ENCODE data around the gene JAK1. TPM values are rescaled to one million over a fixed set of nuclear protein-coding genes. Genes with fewer than 3 reads are reported as not detected.

JAK1 gene
- total and polyA plus RNA-seq, 2 experiments from 2014 or later = 8.0 to 19.5 TPM

DNA sequence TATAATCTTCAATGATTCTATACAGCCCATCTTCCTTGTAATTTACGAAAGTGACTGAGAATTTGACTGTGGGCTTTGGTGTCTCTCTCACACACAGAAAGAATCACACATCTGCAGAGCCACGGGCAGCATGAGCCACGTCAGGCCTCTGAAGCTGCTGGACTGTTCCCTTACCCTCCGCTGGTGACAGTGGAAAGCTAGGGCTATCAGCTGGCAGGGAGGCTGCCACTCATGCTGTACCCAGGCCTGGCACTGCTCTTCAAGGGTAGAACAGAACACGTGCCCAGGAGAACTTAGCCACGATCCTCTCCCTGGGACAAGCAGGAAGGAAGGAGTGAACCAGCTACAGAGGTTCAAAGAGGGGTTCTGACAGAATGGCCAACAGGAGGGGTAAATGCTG is 90.7 kb downstream of the JAK1 start (continued):
- TF ChIP-seq, protein P1, sequence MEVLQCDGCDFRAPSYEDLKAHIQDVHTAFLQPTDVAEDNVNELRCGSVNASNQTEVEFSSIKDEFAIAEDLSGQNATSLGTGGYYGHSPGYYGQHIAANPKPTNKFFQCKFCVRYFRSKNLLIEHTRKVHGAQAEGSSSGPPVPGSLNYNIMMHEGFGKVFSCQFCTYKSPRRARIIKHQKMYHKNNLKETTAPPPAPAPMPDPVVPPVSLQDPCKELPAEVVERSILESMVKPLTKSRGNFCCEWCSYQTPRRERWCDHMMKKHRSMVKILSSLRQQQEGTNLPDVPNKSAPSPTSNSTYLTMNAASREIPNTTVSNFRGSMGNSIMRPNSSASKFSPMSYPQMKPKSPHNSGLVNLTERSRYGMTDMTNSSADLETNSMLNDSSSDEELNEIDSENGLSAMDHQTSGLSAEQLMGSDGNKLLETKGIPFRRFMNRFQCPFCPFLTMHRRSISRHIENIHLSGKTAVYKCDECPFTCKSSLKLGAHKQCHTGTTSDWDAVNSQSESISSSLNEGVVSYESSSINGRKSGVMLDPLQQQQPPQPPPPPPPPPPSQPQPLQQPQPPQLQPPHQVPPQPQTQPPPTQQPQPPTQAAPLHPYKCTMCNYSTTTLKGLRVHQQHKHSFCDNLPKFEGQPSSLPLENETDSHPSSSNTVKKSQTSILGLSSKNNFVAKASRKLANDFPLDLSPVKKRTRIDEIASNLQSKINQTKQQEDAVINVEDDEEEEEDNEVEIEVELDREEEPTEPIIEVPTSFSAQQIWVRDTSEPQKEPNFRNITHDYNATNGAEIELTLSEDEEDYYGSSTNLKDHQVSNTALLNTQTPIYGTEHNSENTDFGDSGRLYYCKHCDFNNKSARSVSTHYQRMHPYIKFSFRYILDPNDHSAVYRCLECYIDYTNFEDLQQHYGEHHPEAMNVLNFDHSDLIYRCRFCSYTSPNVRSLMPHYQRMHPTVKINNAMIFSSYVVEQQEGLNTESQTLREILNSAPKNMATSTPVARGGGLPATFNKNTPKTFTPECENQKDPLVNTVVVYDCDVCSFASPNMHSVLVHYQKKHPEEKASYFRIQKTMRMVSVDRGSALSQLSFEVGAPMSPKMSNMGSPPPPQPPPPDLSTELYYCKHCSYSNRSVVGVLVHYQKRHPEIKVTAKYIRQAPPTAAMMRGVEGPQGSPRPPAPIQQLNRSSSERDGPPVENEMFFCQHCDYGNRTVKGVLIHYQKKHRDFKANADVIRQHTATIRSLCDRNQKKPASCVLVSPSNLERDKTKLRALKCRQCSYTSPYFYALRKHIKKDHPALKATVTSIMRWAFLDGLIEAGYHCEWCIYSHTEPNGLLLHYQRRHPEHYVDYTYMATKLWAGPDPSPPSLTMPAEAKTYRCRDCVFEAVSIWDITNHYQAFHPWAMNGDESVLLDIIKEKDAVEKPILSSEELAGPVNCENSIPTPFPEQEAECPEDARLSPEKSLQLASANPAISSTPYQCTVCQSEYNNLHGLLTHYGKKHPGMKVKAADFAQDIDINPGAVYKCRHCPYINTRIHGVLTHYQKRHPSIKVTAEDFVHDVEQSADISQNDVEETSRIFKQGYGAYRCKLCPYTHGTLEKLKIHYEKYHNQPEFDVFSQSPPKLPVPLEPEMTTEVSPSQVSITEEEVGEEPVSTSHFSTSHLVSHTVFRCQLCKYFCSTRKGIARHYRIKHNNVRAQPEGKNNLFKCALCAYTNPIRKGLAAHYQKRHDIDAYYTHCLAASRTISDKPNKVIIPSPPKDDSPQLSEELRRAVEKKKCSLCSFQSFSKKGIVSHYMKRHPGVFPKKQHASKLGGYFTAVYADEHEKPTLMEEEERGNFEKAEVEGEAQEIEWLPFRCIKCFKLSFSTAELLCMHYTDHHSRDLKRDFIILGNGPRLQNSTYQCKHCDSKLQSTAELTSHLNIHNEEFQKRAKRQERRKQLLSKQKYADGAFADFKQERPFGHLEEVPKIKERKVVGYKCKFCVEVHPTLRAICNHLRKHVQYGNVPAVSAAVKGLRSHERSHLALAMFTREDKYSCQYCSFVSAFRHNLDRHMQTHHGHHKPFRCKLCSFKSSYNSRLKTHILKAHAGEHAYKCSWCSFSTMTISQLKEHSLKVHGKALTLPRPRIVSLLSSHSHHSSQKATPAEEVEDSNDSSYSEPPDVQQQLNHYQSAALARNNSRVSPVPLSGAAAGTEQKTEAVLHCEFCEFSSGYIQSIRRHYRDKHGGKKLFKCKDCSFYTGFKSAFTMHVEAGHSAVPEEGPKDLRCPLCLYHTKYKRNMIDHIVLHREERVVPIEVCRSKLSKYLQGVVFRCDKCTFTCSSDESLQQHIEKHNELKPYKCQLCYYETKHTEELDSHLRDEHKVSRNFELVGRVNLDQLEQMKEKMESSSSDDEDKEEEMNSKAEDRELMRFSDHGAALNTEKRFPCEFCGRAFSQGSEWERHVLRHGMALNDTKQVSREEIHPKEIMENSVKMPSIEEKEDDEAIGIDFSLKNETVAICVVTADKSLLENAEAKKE (CRISPR knock-in tag; IDR thresholded peaks at IDR 0.05) = no peak
- TF ChIP-seq JUNB (IDR thresholded peaks at IDR 0.05; ENCODE audit: unreplicated experiment) = no peak

DNA sequence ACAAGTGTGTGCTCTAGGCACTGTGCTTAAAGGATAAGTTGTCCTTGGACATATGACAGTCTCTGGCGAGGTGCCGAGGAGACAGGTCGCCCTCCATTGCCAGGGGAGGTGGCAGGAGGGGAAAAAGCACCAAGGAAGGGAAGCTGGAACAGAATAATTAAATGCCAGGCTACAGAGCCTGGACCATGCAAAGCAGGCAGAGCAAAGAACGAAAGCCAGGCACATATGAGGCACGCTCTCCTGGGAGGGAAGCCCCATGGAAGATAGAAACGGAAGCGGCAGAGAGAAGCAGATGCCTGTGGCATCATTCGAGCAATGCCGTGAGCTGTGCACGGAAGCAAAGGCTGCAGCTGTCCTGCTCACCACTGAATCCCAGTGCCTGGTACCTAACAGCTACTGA is 91.2 kb downstream of the JAK1 start:
- TF ChIP-seq, protein P2, sequence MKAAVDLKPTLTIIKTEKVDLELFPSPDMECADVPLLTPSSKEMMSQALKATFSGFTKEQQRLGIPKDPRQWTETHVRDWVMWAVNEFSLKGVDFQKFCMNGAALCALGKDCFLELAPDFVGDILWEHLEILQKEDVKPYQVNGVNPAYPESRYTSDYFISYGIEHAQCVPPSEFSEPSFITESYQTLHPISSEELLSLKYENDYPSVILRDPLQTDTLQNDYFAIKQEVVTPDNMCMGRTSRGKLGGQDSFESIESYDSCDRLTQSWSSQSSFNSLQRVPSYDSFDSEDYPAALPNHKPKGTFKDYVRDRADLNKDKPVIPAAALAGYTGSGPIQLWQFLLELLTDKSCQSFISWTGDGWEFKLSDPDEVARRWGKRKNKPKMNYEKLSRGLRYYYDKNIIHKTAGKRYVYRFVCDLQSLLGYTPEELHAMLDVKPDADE (IDR thresholded peaks at IDR 0.05) = no peak
- TF ChIP-seq, protein P1 (CRISPR knock-in tag; IDR thresholded peaks at IDR 0.05) = no peak
- no peak for TF ChIP-seq ZNF331 (CRISPR knock-in tag; IDR thresholded peaks at IDR 0.05; ENCODE audit: low read depth)
- no peak for TF ChIP-seq POLR2AphosphoS5 (IDR thresholded peaks at IDR 0.05; ENCODE audit: low read depth)
- Histone ChIP-seq H3K27me3 (ENCODE audit: insufficient read depth) (no peaks in the 10 kb centered on the region), H3K4me3 (no peak overlapping the region), H3K36me3 (ENCODE audit: insufficient read depth) (no peaks in the 10 kb centered on the region), H3K79me2 (replicated peaks; ENCODE audit: insufficient read depth) (no peaks in the 10 kb centered on the region), H3K9me2 (ENCODE audit: insufficient read depth) (no peaks in the 10 kb centered on the region), H3K27ac (ENCODE audit: low read depth) (no peak overlapping the region), H3K4me1 (ENCODE audit: insufficient read depth) (peaks cover 9% of the 10 kb centered on the region), H2AFZ (no peak overlapping the region), H3K4me2 (no peak overlapping the region), H3F3A (replicated peaks; ENCODE audit: low read depth) (no peaks in the 10 kb centered on the region), H4K20me1 (replicated peaks; ENCODE audit: insufficient read depth) (peaks cover 5% of the 10 kb centered on the region; the same call in 1 of the 2 replicates)
- H3K27me3 Mint-ChIP-seq (ENCODE audit: insufficient read depth, low read depth, poor library complexity) = peaks cover 2% of the 10 kb centered on the region
- H3K4me3 Mint-ChIP-seq = no peak overlapping the region
- peaks cover 9% of the 10 kb centered on the region for H3K4me1 Mint-ChIP-seq
- DNase-seq (ENCODE audit: low spot score) (no peak), ATAC-seq (no peak)
- H3K36me3 Mint-ChIP-seq (ENCODE audit: low read depth) = peaks cover 9% of the 10 kb centered on the region
- H3K27ac Mint-ChIP-seq = no peak overlapping the region; the same call in 1 of the 2 replicates
- H3K9me3 Mint-ChIP-seq = no peaks in the 10 kb centered on the region

Measured in GM23338 (cell line).